Stomach (tissue), 9 donors: ENCODE measurements around the gene HIGD2A. TPM values are rescaled to one million over a fixed set of nuclear protein-coding genes. Genes with fewer than 3 reads are reported as not detected.

ENCODE experiments used
- DNase-seq, 2 donors: peaks; one replicate each; pipeline versions ENCODE4 v3.0.0 to v3.0.0-alpha.2; 2013 to 2019
- H3K27ac ChIP-seq, 5 donors: fragments of 200-600 bp in 4 of 5; sonication (generic) in 4 of 5; one replicate each; pipeline ENCODE4 v1.5.1; 2013 to 2019; ENCODE audit warnings: mild to moderate bottlenecking in 1 of 5, moderate library complexity in 1 of 5
- H3K27me3 ChIP-seq, 3 donors: fragments of 200-600 bp; sonication (generic); one replicate each; pipeline ENCODE4 v1.5.1; 2017 to 2019; ENCODE audit warnings: mixed run types in 1 of 3
- H3K36me3 ChIP-seq, 4 donors: fragments of 200-600 bp; sonication (generic); 1 replicate in 3 of 4; 2 replicates in 1 of 4; pipeline ENCODE4 v1.5.1; 2016 to 2019
- H3K4me1 ChIP-seq, 4 donors: fragments of 200-600 bp; sonication (generic); one replicate each; pipeline ENCODE4 v1.5.1; 2016 to 2019
- H3K4me3 ChIP-seq, 4 donors: fragments of 200-600 bp; sonication (generic) in 3 of 4; one replicate each; pipeline ENCODE4 v1.5.1; 2016 to 2019; ENCODE audit warnings: mild to moderate bottlenecking in 1 of 4
- H3K9me3 ChIP-seq, 4 donors: fragments of 200-600 bp; sonication (generic); one replicate each; pipeline ENCODE4 v1.5.1; 2016 to 2019
- EP300 ChIP-seq: sonication (generic); formaldehyde crosslinking; IDR thresholded peaks from one replicate; pipeline ENCODE4 v1.6.1; 2017; ENCODE audit warnings: antibody characterized with exemption
- POLR2A ChIP-seq, 4 donors: fragments of 450-650 bp; IDR thresholded peaks; one replicate each; pipeline ENCODE4 v1.6.1; 2016; ENCODE audit warnings: antibody characterized with exemption in 4 of 4, control low read depth in 2 of 4, mild to moderate bottlenecking in 1 of 4, moderate library complexity in 1 of 4
- POLR2AphosphoS5 ChIP-seq, 3 donors: sonication (generic); formaldehyde crosslinking; IDR thresholded peaks; one replicate each; pipeline ENCODE4 v1.6.1; 2016; ENCODE audit warnings: antibody characterized with exemption in 3 of 3
- WGBS, 5 donors: extraction: QIAGEN DNeasy Blood & Tissue Kit in 3 of 5; methylation state at CpG; one replicate each; pipeline versions ENCODE4 v1.1.5 to v1.1.7; 2013 to 2018; 5-methylcytosine and 5-hydroxymethylcytosine counted together
- intact Hi-C: fragments of 100-400 bp; cut with DNase I; formaldehyde crosslinking; loops from one replicate; pipeline ENCODE4 v1.15.1; 2023; ENCODE audit warnings: low total_unique reads
- polyA plus RNA-seq, 3 donors: library from polyadenylated mRNA; stranded (reverse); fragments of 200-250 nt; gene quantifications; one replicate each; pipeline ENCODE4 v1.2.3, GENCODE V29; 2013
- small RNA-seq, 4 donors: library from RNA; depleted of rRNA; stranded (forward); fragments of <200 nt; gene quantifications; one replicate each; pipeline ENCODE3, GENCODE V24; 2016
- total RNA-seq, 5 donors: library from RNA; depleted of rRNA; stranded (reverse); fragments of >200 nt; gene quantifications; one replicate each; pipeline versions ENCODE4 v1.1.0 to v1.2.3, GENCODE V29; 2014 to 2016
- TF ChIP-seq, protein P1 (sequence below), 7 experiments: fragments of 450-650 bp in 4 of 7; fragments of 200-600 bp in 3 of 7; sonication (generic) in 3 of 7; IDR thresholded peaks; one replicate each; pipeline ENCODE4 v1.5.1; 2016 to 2019; ENCODE audit warnings: antibody characterized with exemption in 7 of 7, control low read depth in 2 of 7, mild to moderate bottlenecking in 1 of 7
- donor health status: healthy with polysubstance abuse.
- donor health status: Bipolar disorder and iron deficiency.
- donor health status: healthy.

Gene HIGD2A
- total and polyA plus RNA-seq, 8 donors, result 47.2 to 248 (median 216) TPM

DNA sequence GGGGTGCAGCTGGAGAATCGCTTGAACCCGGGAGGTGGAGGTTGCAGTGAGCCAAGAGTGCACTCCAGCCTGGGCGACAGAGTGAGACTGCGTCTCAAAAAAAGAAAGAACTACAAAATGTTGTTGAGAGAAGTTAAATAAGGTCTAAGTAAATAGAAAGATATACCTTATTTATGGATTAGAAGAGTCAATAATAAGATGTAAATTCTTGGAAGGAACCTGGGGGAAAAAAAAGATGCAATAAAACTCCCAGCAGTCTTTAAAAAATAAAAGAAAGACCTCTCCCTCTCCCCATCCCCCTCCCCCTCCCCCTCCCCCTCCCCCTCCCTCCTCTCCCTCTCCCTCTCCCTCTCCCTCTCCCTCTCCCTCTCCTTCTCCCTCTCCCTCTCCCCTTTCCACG lies 44.2 kb downstream of the HIGD2A start:
- no peak for TF ChIP-seq EP300
- TF ChIP-seq, protein P1, sequence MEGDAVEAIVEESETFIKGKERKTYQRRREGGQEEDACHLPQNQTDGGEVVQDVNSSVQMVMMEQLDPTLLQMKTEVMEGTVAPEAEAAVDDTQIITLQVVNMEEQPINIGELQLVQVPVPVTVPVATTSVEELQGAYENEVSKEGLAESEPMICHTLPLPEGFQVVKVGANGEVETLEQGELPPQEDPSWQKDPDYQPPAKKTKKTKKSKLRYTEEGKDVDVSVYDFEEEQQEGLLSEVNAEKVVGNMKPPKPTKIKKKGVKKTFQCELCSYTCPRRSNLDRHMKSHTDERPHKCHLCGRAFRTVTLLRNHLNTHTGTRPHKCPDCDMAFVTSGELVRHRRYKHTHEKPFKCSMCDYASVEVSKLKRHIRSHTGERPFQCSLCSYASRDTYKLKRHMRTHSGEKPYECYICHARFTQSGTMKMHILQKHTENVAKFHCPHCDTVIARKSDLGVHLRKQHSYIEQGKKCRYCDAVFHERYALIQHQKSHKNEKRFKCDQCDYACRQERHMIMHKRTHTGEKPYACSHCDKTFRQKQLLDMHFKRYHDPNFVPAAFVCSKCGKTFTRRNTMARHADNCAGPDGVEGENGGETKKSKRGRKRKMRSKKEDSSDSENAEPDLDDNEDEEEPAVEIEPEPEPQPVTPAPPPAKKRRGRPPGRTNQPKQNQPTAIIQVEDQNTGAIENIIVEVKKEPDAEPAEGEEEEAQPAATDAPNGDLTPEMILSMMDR (IDR thresholded peaks at IDR 0.05), result no peak
- TF ChIP-seq POLR2A (IDR thresholded peaks at IDR 0.05), result no peak
- no peak for TF ChIP-seq POLR2AphosphoS5 (IDR thresholded peaks at IDR 0.05)
- DNase-seq, result no peak
- Histone ChIP-seq H3K36me3 (no peaks in the 10 kb centered on the region), H3K27ac (no peak overlapping the region), H3K27me3 (peaks cover 0 to 13% (median 0%) of the 10 kb centered on the region in 3 donors), H3K9me3 (no peaks in the 10 kb centered on the region), H3K4me1 (peaks cover 0 to 6% (median 0%) of the 10 kb centered on the region in 4 donors), H3K4me3 (no peak overlapping the region)
- intact Hi-C loops, result no loop called here
- 81 to 93% (median 91%) methylated on average over 4 to 5 of the region's 5 CpGs for WGBS, 5 donors

DNA sequence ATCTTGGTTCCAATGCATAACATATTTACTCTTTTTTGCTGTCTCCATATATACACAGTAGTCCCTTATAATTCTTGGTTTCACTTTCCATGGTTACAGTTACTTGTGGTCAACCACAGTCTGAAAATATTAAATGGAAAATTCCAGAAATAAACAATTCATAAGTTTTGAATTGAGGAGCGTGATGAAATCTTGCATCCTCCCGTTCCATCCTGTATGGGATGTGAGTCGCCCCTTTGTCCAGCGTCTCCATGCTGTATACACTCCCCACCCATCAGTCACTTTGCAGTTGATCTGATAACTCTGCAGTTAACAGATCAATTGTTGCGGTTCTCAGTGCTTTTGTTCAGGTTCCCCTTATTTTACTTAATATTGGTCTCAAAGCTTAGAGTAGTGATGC lies 48.1 kb downstream of the HIGD2A start:
- peaks cover 0 to 6% (median 0%) of the 10 kb centered on the region in 4 donors for H3K4me1 ChIP-seq
- 18 to 30% (median 26%) methylated on average over 5 of the region's 5 CpGs for WGBS, 5 donors
- TF ChIP-seq POLR2A (IDR thresholded peaks at IDR 0.05) (no peak), POLR2AphosphoS5 (IDR thresholded peaks at IDR 0.05) (no peak), EP300 (no peak)
- TF ChIP-seq, protein P1 (IDR thresholded peaks at IDR 0.05), result no peak
- peaks cover 0 to 15% (median 0%) of the 10 kb centered on the region in 3 donors for H3K27me3 ChIP-seq
- no peak overlapping the region for H3K27ac ChIP-seq
- H3K4me3 ChIP-seq, result no peak overlapping the region
- intact Hi-C loops, result no loop called here
- no peaks in the 10 kb centered on the region for H3K36me3 ChIP-seq
- no peak for DNase-seq
- no peaks in the 10 kb centered on the region for H3K9me3 ChIP-seq

DNA sequence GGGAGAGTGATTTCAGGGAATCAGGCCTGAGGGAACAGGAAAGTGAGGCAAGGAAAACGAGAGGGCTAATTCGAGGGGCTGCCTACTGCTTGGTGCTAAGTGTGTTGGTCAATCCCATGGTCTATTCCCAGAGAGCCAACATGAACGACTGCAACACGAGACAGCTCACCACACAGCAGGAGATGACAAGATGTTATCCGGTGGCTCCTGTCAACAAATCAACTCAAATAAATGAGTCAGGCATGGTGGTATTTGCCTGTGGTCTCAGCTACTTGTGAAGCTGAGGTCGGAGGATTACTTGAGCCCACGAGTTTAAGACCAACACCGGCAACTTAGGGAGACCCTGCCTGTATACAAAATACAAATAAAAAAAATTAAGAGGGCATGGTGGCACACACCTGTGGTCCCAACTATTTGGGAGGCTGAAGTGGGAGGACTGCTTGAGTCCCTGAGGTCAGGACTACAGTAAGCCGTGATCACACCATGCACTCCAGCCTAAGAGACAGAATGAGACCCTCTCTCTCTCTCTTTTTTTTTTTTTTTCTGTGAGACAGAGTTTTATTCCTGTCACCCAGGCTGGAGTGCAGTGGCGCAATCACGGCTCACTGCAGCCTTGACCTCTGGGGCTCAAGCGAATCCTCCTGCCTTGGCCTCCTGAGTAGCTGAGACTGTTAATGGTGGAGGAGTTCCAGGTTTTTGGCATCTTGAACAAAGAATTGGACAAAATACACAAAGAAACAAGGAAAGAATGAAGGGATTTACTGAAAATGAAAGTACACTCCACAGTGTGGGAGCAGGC lies 50.6 kb downstream of the HIGD2A start:
- WGBS, 5 donors, result 69 to 81% (median 73%) methylated on average over 12 of the region's 12 CpGs

More for the DNA sequence above, 50.6 kb downstream of the HIGD2A start:
- no peak for TF ChIP-seq POLR2A (IDR thresholded peaks at IDR 0.05)
- TF ChIP-seq, protein P1 (IDR thresholded peaks at IDR 0.05), result no peak
- no peak for TF ChIP-seq EP300
- no peak for TF ChIP-seq POLR2AphosphoS5 (IDR thresholded peaks at IDR 0.05)
- H3K27ac ChIP-seq, result no peak overlapping the region
- H3K4me3 ChIP-seq, result no peak overlapping the region
- H3K4me1 ChIP-seq, result peaks cover 0 to 6% (median 0%) of the 10 kb centered on the region in 4 donors
- intact Hi-C loops, result no loop called here
- no peak for DNase-seq
- H3K9me3 ChIP-seq, result no peaks in the 10 kb centered on the region
- no peaks in the 10 kb centered on the region for H3K36me3 ChIP-seq
- peaks cover 0 to 9% (median 0%) of the 10 kb centered on the region in 3 donors for H3K27me3 ChIP-seq

Small RNA genes lying within 50 kb of the gene (small RNA-seq; reads per million reads assigned to genes)
- gene AC010297.1 (0 to 0.07 (median 0) reads per million in 4 donors), gene MIR1271 (0.15 to 0.89 (median 0.46) reads per million in 4 donors)

Other genes starting within 250 kb of the HIGD2A start
- 10 to 100 TPM; 13.8 to 58.3 (median 20.9) TPM for gene SIMC1, start 150.3 kb upstream of the HIGD2A start, total RNA-seq
- gene SIMC1, start 150.3 kb upstream of the HIGD2A start, polyA plus RNA-seq, result 10 to 100 TPM in 1 of 3 donors, 1 to 10 TPM in 2; 6.1 to 10.1 (median 6.5) TPM
- gene KIAA1191, start 27.0 kb upstream of the HIGD2A start, total RNA-seq, result 100 to 1,000 TPM in 2 of 5 donors, 10 to 100 TPM in 2, 1 to 10 TPM in 1; 6.1 to 398 (median 83.0) TPM
- 100 to 1,000 TPM in 1 of 3 donors, 10 to 100 TPM in 2; 51.4 to 107 (median 89.2) TPM for gene KIAA1191, start 27.0 kb upstream of the HIGD2A start, polyA plus RNA-seq
- gene ARL10, start 23.3 kb upstream of the HIGD2A start, total RNA-seq, result 1 to 10 TPM; 1.2 to 9.9 (median 3.0) TPM
- 1 to 10 TPM in 2 of 3 donors, under 1 TPM in 1; 0.31 to 3.5 (median 1.4) TPM for gene ARL10, start 23.3 kb upstream of the HIGD2A start, polyA plus RNA-seq
- 10 to 100 TPM in 2 of 5 donors, 1 to 10 TPM in 2, not detected in 1; 4.3 to 55.8 (median 9.2) TPM for gene NOP16, start 153 bp upstream of the HIGD2A start, total RNA-seq
- 10 to 100 TPM; 30.9 to 55.5 (median 38.0) TPM for gene NOP16, start 153 bp upstream of the HIGD2A start, polyA plus RNA-seq
- gene CLTB, start 27.8 kb downstream of the HIGD2A start, total RNA-seq, result 100 to 1,000 TPM in 4 of 5 donors, 10 to 100 TPM in 1; 81.9 to 427 (median 179) TPM
- 100 to 1,000 TPM; 171 to 280 (median 274) TPM for gene CLTB, start 27.8 kb downstream of the HIGD2A start, polyA plus RNA-seq
- 10 to 100 TPM; 20.6 to 57.2 (median 39.3) TPM for gene FAF2, start 59.6 kb downstream of the HIGD2A start, total RNA-seq
- 10 to 100 TPM in 1 of 3 donors, 1 to 10 TPM in 2; 5.7 to 11.9 (median 9.8) TPM for gene FAF2, start 59.6 kb downstream of the HIGD2A start, polyA plus RNA-seq
- gene RNF44, start 148.7 kb downstream of the HIGD2A start, total RNA-seq, result 100 to 1,000 TPM in 1 of 5 donors, 10 to 100 TPM in 3, 1 to 10 TPM in 1; 6.6 to 176 (median 30.6) TPM
- 10 to 100 TPM; 11.5 to 15.1 (median 13.6) TPM for gene RNF44, start 148.7 kb downstream of the HIGD2A start, polyA plus RNA-seq
- 10 to 100 TPM in 3 of 5 donors, 1 to 10 TPM in 2; 9.6 to 18.7 (median 13.4) TPM for gene CDHR2, start 160.6 kb downstream of the HIGD2A start, total RNA-seq
- 1 to 10 TPM in 1 of 3 donors, under 1 TPM in 2; 0.13 to 1.6 (median 0.76) TPM for gene CDHR2, start 160.6 kb downstream of the HIGD2A start, polyA plus RNA-seq
- gene GPRIN1, start 221.4 kb downstream of the HIGD2A start, total RNA-seq, result 1 to 10 TPM in 1 of 5 donors, under 1 TPM in 2, not detected in 2; 0.72 to 1.4 (median 0.92) TPM
- under 1 TPM; 0.30 to 0.46 (median 0.37) TPM for gene GPRIN1, start 221.4 kb downstream of the HIGD2A start, polyA plus RNA-seq
- gene SNCB, start 241.8 kb downstream of the HIGD2A start, total RNA-seq, result not detected
- gene SNCB, start 241.8 kb downstream of the HIGD2A start, polyA plus RNA-seq, result not detected
- not detected for gene EIF4E1B, start 241.9 kb downstream of the HIGD2A start, total RNA-seq
- gene EIF4E1B, start 241.9 kb downstream of the HIGD2A start, polyA plus RNA-seq, result not detected